PC-3 (cell line): ENCODE data around the gene NTN1. TPM values are rescaled to one million over a fixed set of nuclear protein-coding genes. Genes with fewer than 3 reads are reported as not detected.

ENCODE experiments used
- ATAC-seq: fragments of 200-7000 bp; cut with Tn5 transposase; 2 replicates; pipeline ENCODE4 v1.9.1; 2020; ENCODE audit warnings: mild to moderate bottlenecking, moderate library complexity
- BruUV-seq: library from RNA; stranded (reverse); fragments of 400-500 nt; replicated peaks from 2 replicates; lab custom pipeline; 2021; lab: Mats Ljungman, UMichigan
- CTCF ChIA-PET: fragments of 300-600 bp; sonication (Branson Sonifier 250); formaldehyde crosslinking; loops from one replicate; lab custom pipeline; 2022; ENCODE audit warnings: antibody characterized with exemption; lab: Charles Lee
- POLR2A ChIA-PET: fragments of 300-600 bp; sonication (Branson Sonifier 250); formaldehyde crosslinking; loops from one replicate; lab custom pipeline; 2022; ENCODE audit warnings: antibody characterized with exemption; ENCODE audit not compliant: unreplicated experiment; lab: Charles Lee
- DNase-seq: peaks from one replicate; pipeline ENCODE4 v3.0.0-alpha.2; 2015
- H2AFZ ChIP-seq: fragments of 300-600 bp; sonication (generic); 2 replicates; pipeline ENCODE4 v1.6.0; 2016; ENCODE audit warnings: antibody characterized with exemption, low read length
- H3F3A ChIP-seq: fragments of 300-600 bp; sonication (generic); one replicate; pipeline ENCODE4 v1.6.0; 2017; ENCODE audit warnings: antibody characterized with exemption, low read length, control low read depth, mild to moderate bottlenecking; ENCODE audit not compliant: unreplicated experiment
- H3K27ac ChIP-seq: fragments of 300-600 bp; sonication (generic); 2 replicates; pipeline ENCODE4 v1.5.1; 2016; ENCODE audit warnings: mild to moderate bottlenecking, low read length
- H3K27me3 ChIP-seq: fragments of 300-600 bp; sonication (generic); 2 replicates; pipeline ENCODE4 v1.6.1; 2016; ENCODE audit warnings: low read length, mixed read lengths
- H3K36me3 ChIP-seq: fragments of 300-600 bp; sonication (generic); 2 replicates; pipeline ENCODE4 v1.6.1; 2016; ENCODE audit warnings: low read depth, mixed run types, low read length, mixed read lengths
- H3K4me1 ChIP-seq: fragments of 300-600 bp; sonication (generic); 2 replicates; pipeline ENCODE4 v1.5.1; 2016; ENCODE audit warnings: low read length; ENCODE audit not compliant: insufficient read depth
- H3K4me2 ChIP-seq: fragments of 300-600 bp; sonication (generic); 2 replicates; pipeline ENCODE4 v1.6.0; 2016; ENCODE audit warnings: low read length
- H3K4me3 ChIP-seq: fragments of 300-600 bp; sonication (generic); 2 replicates; pipeline ENCODE4 v1.5.1; 2016; ENCODE audit warnings: mild to moderate bottlenecking, low read length, mixed read lengths
- H3K79me2 ChIP-seq: fragments of 300-600 bp; sonication (generic); 2 replicates; pipeline ENCODE4 v1.6.1; 2017; ENCODE audit warnings: low read length, mixed read lengths
- H3K9ac ChIP-seq: fragments of 300-600 bp; sonication (generic); 2 replicates; pipeline ENCODE4 v1.6.0; 2016; ENCODE audit warnings: mild to moderate bottlenecking, low read length
- H3K9me2 ChIP-seq: fragments of 300-600 bp; sonication (generic); replicated peaks from 2 replicates; pipeline ENCODE4 v1.6.1; 2016; ENCODE audit warnings: mixed run types, low read length, mixed read lengths
- H3K9me3 ChIP-seq: fragments of 300-600 bp; sonication (generic); 2 replicates; pipeline ENCODE4 v1.6.1; 2016; ENCODE audit warnings: low read length, mixed read lengths
- H4K20me1 ChIP-seq: fragments of 300-600 bp; sonication (generic); 2 replicates; pipeline ENCODE4 v1.6.1; 2016; ENCODE audit warnings: low read length, mixed read lengths
- EZH2 ChIP-seq: fragments of 300-600 bp; sonication (generic); IDR thresholded peaks from one replicate; pipeline ENCODE4 v1.6.1; 2017; ENCODE audit warnings: antibody characterized with exemption, mild to moderate bottlenecking, low read length; ENCODE audit not compliant: unreplicated experiment
- EZH2phosphoT487 ChIP-seq: fragments of 300-600 bp; sonication (generic); IDR thresholded peaks from 2 replicates; pipeline ENCODE4 v1.6.1; 2018; ENCODE audit warnings: mild to moderate bottlenecking, antibody characterized with exemption, low read length, borderline replicate concordance
- intact Hi-C: fragments of 100-400 bp; cut with micrococcal nuclease; formaldehyde crosslinking; loops from 2 replicates; pipeline ENCODE4 v1.9.0; 2023
- total RNA-seq: library from RNA; depleted of rRNA; stranded (reverse); fragments of >200 nt; gene quantifications from 2 replicates; pipeline ENCODE4 v1.2.3, GENCODE V29; 2014
- TF ChIP-seq, protein P1 (sequence below): fragments of 300-600 bp; sonication (generic); conservative IDR thresholded peaks from 2 replicates; pipeline ENCODE4 v1.5.1; 2017; ENCODE audit warnings: antibody characterized with exemption, low read depth, mild to moderate bottlenecking, low read length

Gene NTN1
- total RNA-seq, 1 experiment from 2014 or later = 0.22 TPM

DNA sequence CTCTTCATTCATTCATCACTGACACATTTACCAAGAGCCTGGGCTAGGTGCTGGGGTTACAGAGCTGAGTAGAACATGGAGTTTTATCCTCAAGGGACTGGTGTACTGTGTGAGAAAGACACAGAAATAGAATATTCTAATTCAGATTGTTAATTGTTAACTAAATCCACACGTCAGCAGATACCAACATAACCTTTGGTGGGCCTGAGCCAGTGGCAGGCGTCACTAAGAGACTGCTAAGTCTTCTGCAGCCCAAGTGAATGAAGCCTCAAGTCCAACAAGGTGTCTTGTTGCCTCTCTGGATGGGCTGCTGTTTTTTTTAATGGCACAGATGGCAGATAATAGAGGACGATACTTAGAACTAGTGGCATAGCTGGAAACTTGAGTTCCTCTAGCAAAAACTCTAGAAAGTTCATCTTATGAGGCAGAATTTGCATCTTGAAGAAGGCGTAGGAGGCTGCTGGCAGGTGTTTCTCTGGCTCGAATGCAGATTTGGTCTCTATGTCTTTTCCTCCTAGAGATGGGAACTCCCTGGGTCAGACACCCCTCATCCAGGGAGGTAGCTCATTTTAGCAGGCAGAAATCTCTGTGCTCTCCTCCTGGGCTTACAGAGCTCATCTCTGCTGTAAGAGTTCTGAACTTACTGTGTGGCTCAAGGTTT lies 179.5 kb downstream of the NTN1 start:
- intact Hi-C loops = no loop called here
- Histone ChIP-seq H3K9me3 (no peaks in the 10 kb centered on the region), H3K27me3 (0 out of 2 replicates have a peak, but pooled peaks cover 4% of the 10 kb centered on the region), H3K9me2 (no peaks in the 10 kb centered on the region), H4K20me1 (no peaks in the 10 kb centered on the region), H2AFZ (no peak overlapping the region), H3K9ac (no peak overlapping the region), H3K27ac (no peak overlapping the region), H3K79me2 (no peaks in the 10 kb centered on the region), H3K4me2 (no peak overlapping the region), H3K4me3 (no peak overlapping the region), H3K4me1 (no peaks in the 10 kb centered on the region), H3F3A (no peaks in the 10 kb centered on the region), H3K36me3 (no peaks in the 10 kb centered on the region)
- ChIA-PET CTCF (no interaction called here), POLR2A (no interaction called here)
- ATAC-seq (no peak), DNase-seq (no peak)
- BruUV-seq = no TSS peak
- no peak for TF ChIP-seq EZH2phosphoT487

DNA sequence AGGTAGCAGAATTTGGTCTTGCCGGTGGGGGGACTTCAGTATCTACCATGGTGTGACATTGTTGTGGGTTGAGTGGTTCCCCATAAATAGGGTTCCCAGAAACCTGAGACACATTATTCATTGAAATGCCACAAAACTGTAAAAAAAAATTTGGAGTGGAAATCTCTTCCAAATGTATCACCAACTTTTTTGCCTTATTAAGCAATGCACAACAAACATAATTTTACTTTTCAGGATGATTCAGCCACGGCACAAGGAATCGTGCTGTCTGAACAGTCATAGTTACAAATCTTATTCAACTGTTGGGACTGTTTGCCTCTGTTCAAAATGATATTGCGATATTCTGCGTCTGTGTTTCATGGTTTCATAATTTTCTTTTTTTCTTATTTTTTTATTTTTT lies 181.2 kb downstream of the NTN1 start:
- Histone ChIP-seq H3K79me2 (no peaks in the 10 kb centered on the region), H3K4me2 (no peak overlapping the region), H3K9me3 (no peaks in the 10 kb centered on the region), H3K27ac (no peak overlapping the region), H3K4me1 (no peaks in the 10 kb centered on the region; the same call in 1 of the 2 replicates), H3K36me3 (no peaks in the 10 kb centered on the region), H3K27me3 (0 out of 2 replicates have a peak, but pooled peaks cover 4% of the 10 kb centered on the region), H4K20me1 (no peaks in the 10 kb centered on the region), H2AFZ (no peak overlapping the region), H3F3A (no peaks in the 10 kb centered on the region), H3K9ac (no peak overlapping the region), H3K4me3 (no peak overlapping the region), H3K9me2 (no peaks in the 10 kb centered on the region)
- ChIA-PET POLR2A (no interaction called here), CTCF (no interaction called here)
- BruUV-seq = no TSS peak
- ATAC-seq (no peak), DNase-seq (no peak)
- intact Hi-C loops = no loop called here
- TF ChIP-seq EZH2 = no peak
- TF ChIP-seq, protein P1, sequence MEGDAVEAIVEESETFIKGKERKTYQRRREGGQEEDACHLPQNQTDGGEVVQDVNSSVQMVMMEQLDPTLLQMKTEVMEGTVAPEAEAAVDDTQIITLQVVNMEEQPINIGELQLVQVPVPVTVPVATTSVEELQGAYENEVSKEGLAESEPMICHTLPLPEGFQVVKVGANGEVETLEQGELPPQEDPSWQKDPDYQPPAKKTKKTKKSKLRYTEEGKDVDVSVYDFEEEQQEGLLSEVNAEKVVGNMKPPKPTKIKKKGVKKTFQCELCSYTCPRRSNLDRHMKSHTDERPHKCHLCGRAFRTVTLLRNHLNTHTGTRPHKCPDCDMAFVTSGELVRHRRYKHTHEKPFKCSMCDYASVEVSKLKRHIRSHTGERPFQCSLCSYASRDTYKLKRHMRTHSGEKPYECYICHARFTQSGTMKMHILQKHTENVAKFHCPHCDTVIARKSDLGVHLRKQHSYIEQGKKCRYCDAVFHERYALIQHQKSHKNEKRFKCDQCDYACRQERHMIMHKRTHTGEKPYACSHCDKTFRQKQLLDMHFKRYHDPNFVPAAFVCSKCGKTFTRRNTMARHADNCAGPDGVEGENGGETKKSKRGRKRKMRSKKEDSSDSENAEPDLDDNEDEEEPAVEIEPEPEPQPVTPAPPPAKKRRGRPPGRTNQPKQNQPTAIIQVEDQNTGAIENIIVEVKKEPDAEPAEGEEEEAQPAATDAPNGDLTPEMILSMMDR = no peak

DNA sequence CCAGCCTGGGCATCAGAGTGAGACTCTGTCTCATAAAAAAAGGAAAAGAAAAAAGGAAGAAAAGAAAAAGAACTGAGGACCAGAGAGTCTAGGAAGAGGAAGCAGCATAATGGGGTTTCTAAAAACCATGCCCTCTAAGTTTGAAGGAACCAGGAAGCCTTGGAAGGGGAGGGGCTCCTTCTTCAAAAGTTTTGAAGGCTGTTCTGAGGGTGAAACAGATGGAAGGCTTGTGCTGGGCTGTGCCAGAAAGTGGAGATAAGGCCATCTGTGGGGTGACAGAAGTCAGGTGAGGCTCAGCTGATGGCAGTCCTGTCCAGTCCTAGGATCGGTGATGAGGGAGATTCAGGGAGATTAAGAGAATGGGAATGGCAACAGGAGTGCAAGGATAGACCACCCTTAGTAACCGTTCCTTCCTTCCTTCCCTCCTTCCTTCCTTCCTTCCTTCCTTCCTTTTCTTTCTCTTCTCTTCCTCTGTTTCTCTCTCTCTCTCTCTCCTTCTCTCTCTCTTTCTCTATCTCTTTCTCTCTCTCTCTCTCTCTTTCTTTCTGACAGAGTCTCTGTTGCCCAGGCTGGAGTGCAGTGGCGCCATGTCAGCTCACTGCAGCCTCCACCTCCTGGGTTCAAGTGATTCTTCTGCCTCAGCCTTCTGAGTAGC lies 182.6 kb downstream of the NTN1 start:
- Histone ChIP-seq H3K9ac (no peak overlapping the region), H3K27me3 (0 out of 2 replicates have a peak, but pooled peaks cover 4% of the 10 kb centered on the region), H2AFZ (no peak overlapping the region), H4K20me1 (no peaks in the 10 kb centered on the region), H3K9me2 (no peaks in the 10 kb centered on the region), H3K79me2 (no peaks in the 10 kb centered on the region), H3K4me2 (no peak overlapping the region), H3K4me1 (no peaks in the 10 kb centered on the region; the same call in 1 of the 2 replicates), H3K36me3 (no peaks in the 10 kb centered on the region), H3K27ac (no peak overlapping the region), H3K9me3 (no peaks in the 10 kb centered on the region), H3K4me3 (no peak overlapping the region), H3F3A (no peaks in the 10 kb centered on the region)
- intact Hi-C loops = no loop called here
- TF ChIP-seq, protein P1 = no peak
- ChIA-PET POLR2A (no interaction called here), CTCF (no interaction called here)
- no TSS peak for BruUV-seq
- DNase-seq (no peak), ATAC-seq (no peak)
